Stimulated activated CD8-positive, alpha-beta memory T cell treated with anti-CD3 and anti-CD28 coated beads, Interleukin-4, amount 100 ng/mL, for 48 hours (primary cell): Measurements from ENCODE around the gene BDKRB2.

Source experiments
- DNase-seq: peaks from one replicate; pipeline ENCODE4 v3.0.0-alpha.2; 2020

The BDKRB2 gene

DNA sequence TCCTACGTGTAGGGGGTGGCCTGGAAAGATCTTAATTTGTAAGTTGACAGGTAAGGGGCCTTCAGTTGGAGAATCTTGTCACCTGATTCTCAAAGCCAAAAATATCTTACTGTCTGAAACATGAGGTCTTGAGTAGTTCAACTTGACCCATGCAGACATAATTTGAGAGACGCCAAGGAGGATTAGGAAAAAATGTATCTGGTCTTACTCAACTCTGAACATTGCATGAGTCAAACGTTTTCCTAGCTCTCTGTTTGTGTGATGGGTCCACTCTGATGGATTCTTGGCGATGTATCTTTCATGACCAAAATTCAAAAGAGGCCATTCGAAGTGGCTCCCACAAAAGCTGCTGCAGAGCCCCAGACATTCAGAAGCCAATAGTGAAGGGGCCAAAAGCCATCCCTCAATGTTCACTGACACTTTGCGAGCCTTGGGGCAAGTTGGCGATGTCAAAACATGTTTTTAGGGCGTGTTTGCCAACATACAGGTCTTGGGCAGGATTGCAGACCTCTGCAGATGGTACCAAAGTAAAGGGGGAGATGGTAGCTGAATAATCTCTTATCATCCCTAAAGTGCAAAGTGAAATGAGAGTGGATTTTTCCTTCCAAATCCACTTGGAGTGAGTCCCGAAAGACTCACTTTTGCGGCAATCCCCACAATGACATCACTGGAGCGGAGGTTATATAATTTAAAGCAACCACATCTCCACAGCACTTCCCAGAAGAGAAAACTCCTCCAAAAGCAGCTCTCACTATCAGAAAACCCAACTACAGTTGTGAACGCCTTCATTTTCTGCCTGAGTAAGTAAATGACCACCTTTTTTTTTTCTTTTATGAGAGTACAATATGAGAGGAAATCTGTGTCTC, 51.1 kb downstream of the BDKRB2 start, which contains the start of gene BDKRB1:
TSS of gene BDKRB1 (plus strand) at position 710 of the 866 bp plus-strand sequence. CDS start 7,473 bp downstream, outside the sequence.
- no peak for DNase-seq

DNA sequence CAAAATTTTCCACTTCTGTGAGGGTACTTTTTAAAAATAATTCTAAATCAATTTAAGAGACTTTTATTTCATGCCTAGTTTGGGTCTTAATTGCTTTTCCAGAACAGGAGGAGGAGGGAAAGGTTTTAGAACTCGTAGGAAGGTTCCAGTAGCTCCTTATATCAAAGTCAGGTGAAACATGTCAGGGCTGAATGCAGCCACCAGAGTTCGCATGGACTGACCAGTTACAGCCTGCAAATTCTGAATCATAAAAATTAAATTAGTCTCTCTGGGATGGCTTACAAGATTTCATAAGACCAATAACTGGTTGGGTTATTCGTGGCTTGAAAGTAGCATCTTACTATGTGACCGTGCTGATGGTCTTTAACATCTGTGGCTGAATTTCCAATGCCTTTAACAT, 51.8 kb downstream of the BDKRB2 start:
- no peak for DNase-seq

DNA sequence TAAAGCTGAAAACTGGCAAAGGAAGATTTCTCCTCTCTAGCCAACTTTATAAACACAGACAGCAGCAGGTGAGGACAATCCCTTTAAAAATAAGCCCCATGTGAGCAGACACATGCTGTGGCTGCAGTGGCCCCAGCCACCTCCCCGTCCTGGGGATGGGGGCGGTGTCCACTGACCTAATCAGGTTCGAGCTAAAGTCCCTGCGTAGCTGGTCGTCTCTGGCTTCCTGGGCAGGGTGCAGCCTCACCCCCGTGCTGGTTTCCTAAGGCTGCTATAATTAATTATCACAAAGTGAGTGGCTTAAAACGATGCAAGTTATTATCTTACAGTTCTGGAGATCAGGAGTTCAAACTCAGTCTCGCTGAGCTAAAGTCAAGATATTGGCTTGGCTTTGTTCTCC, 52.4 kb downstream of the BDKRB2 start:
- no peak for DNase-seq

DNA sequence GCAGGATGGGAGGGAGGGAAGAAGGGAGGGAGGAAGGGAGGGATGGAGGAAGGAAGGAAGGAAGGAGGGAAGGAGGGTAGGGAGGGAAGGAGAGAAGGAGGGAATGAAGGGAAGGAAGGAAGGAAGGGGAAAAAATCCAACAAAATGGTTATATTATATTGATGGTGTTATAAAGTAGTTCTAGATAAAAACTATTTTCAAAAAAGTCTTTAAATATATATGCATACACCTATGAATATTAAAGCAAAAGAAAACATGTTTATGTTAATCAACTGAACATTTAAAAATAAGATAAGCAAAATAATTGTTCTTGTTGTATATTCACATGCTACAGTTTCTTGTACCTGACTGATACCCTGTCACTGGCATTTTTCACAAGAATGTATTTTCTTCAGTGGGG, 53.3 kb downstream of the BDKRB2 start:
- DNase-seq = no peak

DNA sequence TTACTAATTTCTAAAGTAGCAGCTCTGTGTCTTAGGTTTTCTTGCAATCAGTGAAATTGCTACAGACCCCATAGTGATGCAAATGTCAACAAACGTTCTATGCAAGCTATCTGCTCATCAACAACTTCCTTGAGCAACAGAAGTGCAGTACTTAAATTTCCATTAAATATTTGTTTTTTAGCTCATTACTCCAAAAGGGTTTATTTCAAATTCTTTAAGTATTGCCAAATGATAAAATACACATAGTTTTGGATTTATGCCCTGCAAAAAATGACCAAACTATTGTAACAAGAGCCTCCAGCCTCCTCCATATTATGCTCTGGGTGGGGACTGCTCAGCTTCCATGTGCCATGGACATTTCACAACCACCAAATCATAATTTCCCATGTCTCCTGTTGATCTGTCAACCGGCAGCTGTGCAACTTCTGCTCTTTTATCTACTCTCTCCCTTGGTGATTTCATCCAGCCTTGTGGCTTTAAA, 55.7 kb downstream of the BDKRB2 start:
- DNase-seq = no peak

DNA sequence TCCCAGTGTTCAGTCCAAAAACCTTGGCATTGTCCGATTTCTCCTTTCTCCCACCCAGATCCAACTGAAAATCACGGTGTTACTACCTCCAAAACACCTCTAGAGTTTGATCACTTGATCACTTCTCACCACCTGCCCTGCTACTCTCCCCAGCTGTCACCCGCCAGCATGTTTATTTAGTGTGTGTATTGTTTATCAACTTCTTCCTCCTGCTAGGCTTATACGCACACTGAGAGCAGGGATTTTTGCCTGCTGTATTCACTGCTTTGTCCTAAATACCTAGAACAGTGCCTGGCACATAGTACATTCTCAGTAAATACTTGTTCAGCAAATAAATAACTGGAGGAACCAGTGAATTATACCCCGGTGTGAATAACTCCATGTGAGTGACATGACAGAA, 56.4 kb downstream of the BDKRB2 start:
- no peak for DNase-seq

DNA sequence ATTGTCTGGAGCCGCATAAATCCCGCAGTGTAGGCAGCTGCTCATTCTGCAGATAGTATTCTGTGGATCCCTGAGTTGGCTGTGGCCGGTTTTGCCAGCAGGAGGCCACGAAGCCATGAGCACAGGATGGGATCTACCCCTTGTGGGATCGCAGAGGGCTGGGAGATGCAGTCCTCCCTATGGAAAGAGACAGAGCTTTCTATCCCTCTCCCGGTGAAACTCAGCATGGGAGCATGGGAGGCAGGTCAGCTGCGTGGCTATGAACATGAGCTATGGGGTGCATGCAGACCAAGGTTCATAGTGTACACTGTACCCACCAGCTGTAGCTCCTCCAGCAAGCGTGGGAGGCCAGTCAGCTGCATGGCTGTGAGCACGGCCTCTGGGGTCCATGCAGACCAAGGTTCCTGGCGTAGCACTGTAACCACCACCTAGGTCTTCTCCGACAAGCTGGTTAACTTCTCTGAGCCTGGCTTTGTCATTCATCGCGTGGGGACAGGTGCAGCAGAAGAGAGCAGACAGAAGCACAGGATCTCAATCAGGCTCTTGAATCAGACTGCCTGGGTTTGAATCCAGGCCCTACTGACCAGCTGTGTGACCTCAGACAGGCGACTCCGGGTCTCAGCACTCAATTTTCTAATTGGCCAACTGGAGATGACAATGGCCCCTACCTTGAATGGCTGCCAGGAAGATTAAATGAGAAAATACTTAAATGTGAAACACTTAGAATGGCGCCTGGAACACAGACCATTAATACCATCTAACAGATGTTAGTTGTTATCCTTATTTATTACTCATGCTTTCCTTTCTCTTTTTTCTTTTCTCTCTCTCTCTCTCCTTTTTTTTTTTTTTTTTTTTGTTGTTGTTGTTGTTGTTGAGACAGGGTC, 57.4 kb downstream of the BDKRB2 start:
- DNase-seq = no peak

DNA sequence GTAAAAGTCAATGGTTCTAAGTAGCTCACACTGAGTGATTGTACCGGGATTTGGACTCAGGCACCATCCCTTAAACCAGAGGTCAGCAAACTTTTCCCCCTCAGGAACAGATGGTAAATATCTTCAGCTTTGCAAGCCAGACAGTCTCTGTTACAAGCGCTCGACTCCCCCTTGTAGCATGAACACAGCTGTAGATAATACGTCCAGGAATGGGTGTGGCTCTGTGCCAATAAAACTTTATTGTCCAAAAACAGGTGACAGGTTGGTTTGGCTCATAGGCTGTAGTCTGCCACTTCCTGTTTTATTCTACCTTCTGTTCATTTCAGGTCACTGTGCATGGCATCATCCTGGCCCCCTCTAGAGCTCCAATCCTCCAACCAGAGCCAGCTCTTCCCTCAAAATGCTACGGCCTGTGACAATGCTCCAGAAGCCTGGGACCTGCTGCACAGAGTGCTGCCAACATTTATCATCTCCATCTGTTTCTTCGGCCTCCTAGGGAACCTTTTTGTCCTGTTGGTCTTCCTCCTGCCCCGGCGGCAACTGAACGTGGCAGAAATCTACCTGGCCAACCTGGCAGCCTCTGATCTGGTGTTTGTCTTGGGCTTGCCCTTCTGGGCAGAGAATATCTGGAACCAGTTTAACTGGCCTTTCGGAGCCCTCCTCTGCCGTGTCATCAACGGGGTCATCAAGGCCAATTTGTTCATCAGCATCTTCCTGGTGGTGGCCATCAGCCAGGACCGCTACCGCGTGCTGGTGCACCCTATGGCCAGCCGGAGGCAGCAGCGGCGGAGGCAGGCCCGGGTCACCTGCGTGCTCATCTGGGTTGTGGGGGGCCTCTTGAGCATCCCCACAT, 58.9 kb downstream of the BDKRB2 start:
- no peak for DNase-seq

DNA sequence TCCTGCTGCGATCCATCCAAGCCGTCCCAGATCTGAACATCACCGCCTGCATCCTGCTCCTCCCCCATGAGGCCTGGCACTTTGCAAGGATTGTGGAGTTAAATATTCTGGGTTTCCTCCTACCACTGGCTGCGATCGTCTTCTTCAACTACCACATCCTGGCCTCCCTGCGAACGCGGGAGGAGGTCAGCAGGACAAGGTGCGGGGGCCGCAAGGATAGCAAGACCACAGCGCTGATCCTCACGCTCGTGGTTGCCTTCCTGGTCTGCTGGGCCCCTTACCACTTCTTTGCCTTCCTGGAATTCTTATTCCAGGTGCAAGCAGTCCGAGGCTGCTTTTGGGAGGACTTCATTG, 59.5 kb downstream of the BDKRB2 start:
- DNase-seq = no peak

DNA sequence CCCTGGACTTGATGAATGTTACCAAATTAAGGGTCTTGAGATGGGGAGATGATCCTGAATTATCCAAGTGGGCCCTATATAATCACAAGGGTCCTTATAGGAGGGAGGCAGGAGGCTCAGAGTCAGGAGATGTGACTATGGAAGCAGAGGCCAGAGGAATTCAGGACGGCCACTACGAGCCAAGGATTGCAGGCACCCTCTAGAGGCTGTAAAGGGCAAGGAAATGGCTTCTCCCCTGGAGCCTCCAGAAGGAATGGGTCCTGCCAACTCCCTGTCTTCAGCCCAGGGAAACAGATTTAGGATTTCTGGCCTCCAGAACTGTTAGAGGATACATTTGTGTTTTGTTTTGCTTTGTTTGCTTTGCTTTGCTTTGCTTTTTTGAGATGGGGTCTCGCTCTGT, 60.2 kb downstream of the BDKRB2 start:
- DNase-seq = no peak

DNA sequence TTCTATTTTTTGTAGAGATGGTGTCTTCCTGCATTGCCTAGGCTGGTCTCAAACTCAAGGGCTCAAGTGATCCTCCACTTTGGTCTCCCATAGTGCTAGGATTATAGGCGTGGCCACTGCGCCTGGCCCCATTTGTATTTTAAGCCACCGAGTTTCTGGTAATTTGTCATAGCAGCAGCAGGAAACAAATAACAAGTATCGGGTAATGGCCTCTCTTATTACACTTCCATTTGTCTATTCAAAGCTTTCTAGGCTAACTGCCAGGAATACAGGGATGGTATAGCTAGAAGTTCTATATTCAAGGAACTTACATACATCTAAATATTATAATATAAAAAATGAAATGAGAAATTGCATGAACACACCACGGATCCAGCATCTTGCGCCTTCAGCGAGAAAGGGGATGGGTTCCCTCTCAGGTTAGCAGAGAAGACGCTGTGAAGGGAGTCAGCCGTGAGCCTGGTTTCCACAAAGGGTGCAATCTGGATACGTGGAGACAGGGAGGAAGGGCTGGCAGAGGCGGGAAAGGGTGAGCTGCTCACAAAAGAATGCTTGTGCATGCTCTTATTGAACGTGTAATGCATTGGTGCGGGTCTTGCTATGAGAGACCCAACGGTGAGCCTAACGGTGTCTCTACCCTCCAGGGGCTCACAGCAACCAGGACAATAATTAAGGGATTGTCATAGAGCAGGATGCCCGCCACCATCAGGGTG, 60.9 kb downstream of the BDKRB2 start:
- no peak for DNase-seq

DNA sequence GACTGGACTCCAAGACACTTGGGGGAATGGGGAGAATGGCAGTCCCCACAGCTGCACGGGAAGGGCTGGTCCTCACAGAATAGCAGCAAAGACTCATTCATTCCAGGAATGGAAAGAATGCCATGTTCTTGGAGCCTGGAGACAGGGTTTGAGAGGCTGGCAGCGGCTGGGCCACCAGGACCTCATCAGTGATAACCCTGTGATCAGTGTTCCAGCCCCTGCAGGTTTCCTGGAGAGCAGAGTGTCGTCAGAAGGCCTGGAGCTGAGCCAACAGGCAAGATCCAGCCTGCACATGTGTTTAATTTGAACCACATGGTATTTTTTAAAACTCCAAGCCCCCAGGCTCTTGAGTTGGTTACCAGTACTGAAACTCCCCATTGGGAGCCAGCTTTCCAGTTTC, 62.7 kb downstream of the BDKRB2 start:
- DNase-seq = no peak

DNA sequence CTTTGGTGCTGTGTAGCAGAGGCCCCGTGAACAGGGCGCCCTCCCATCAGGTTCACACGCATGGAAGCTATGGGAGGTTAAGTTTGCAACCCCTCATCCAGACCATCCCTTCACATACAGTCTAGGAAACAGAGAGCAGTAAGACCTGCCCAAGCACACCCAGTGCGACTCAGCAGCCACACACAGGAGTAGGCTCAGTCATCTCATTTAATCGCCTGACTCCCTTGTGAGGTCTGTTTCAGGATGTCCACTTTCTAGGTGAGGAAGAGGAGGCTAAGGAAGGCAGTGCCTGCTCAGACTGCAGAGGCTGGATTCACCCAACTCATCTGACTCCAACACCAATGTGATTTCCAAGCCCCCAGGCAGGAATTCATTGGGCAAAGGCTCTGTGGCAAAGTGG, 63.3 kb downstream of the BDKRB2 start:
- no peak for DNase-seq

DNA sequence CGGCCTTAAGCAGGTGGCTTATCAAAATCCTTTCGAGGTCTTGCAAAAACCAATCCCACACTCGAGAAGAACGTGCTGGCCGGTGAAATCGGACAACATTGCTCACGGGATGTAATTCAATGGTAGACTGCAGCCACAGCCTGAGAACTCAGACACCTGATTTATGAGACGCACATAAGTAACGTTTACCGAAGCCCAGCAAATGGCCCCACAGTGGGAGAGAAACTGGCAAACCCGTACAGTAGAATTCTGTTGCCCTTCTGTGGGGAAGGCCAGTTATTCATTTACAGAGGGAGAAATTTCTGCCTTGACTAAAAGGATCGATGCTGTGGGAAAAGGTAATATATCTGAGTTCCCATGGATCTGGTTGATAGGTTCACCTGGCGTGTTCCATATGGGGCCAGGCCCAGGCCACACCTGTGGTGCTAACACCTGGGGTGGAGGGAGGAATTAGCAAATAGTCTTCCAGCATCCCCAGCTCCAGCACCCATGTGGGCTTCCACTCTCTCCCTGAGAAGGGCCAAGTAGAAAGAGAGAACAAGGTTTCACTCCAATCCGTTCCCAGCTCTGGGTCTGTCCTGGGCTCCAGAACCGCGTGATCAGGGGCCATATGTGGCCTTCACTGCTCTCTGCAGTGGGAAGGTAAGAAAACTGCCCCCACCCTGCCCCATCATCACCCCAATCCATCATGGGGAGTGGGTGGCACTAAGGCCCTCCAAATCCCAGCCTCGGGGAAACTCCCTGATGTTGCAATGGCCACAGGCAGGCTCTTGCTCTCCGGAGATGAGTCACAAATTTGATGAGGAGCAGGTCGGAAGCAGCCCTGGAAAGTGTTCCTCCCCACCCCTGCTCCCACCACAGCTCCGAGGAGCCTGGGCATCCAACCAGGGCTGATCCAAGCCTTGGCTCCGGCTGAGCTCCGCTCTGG, 64.1 kb downstream of the BDKRB2 start:
- no peak for DNase-seq

DNA sequence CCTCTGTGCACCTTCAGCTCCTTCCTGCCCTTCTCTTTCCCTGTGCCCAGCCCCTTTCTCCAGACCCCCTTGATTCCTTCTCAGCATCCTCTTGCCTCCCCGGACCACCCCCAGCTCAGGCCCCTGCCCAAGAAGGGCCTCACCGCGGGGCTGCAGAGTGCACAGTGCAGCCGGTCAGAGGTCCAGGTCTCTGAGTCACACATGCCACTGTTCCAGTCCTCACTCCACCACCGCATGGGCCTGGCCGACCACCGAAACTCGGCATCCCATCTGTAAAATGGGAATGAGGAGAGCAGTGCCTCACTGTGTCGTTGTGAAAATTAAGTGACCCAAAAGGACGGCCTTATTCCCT, 64.7 kb downstream of the BDKRB2 start:
- DNase-seq = no peak

DNA sequence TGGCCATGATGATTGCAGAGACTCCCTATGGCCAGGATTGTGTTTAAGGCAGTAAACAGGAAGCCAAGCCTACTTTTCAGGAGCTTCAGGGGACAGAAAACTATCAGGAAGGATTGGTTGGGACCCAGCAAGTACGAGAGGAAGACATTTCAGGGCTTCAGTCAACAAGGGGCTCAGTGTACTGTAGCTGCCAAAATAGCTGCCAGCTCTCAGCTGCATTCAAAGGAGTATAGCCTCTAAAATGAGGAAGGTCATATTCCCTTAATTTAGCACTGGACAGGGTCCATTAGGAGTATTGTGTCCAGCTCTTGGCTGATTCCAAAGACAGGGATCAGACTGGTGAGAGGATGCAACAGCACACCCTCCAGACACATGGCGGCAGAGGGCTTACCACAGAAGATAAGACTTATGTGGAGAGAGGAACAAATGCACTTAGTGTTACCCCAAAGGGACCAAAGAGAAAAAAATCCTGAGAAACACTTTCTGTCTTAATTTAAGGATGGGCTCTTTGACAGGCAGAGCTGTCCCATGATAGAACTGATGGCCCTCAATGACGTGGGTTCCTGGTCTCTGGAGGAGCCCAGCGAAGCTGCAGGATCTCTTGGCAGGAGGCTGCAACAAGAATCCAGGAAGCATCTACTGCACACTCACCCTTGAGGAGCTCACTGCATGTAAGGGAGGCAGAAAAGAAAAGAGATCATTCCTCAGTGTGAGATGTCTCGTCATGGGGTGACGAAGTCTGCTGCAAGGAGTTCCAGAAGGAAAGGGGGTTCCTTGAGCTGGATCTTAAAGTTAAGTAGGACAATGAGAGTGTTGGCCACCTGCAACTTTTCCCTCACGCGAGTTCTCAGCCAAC, 66.2 kb downstream of the BDKRB2 start:
- no peak for DNase-seq

DNA sequence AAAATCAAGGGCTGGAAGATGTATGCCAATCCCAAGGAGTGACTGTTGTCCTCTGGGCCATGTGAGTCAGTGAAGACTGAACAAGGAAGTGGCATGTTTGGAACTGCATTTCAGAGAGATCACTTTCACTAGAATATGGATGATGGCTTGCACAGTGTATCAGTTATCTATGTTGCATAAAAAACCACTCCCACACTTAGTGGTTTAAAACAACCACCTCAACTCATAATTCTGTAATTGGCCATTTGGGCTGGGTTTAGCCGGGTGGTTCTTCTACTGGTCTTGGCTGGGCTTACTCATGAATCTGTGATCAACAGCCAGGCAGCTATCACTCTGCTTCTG, 66.8 kb downstream of the BDKRB2 start:
- DNase-seq = no peak

DNA sequence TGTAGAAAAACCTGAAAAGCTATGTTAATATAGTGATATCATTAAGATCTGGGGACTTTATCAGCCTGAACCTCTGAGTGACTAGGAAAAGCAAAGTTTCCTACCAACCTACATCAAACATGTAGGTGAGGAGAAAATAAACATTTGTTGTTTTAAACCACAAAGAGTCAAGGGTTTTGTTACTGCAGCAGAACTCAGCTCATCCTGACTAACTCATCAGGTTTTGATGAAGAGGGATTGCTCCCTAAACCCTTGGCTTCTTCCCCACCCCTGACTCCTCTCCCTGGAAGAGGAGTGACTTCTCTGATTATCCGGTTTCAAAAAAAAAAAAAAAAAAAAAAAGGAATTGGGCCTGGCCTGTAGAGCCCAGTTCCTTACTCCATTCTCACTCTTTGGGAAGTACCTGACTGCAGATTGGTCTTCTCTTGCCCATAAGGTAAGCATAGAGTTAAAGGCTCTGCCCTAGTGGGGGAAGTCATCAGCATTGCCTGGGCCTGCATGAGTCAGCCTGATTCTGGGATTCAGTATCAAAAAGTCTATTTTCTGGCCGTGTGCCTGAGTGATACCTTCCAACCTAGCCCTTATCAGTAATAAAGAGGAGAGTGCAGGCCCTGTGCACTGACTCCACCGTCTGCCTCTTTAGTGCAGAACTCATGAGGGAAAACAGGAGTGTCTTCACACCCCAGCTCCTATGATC, 68.3 kb downstream of the BDKRB2 start:
- no peak for DNase-seq

DNA sequence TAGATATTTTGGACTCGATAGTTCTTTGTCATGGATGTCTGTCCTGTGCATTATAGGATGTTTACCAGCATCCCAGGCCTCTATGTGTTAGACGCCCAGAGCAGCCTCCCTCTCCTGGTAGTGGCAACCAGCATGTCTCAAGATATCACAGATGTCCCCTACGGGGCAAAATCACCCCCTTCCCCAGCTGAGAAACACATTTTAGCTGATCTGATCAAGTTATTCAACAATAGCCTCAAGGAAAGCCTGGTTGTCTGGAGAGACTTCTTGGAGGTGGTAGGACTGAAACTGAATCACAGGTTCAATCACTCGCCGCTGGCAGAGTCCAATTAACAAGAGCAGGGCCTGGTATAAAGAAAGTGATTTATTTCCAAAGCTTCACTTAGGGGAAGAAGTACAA, 69.0 kb downstream of the BDKRB2 start:
- DNase-seq = no peak

DNA sequence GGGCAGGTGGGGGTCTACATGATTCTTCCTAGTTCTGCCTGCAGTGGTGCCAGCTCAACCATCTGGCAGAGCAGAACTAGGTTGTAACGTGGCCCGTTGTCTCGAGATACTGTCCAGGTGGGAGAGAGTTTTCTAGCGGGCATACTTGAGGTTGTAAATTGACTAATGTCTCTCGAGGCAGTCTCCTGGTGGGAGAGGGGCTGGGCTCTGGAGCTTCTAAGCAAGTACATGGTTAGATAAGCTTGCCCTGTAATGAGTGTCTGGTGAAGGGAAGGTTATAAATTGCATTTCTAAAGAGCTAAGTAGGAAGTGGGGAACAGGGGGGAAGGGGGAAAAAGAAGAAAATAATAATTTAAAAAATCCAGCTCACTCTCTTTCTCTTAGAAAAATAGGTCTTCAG, 69.5 kb downstream of the BDKRB2 start:
- DNase-seq = no peak
